GM19438 (cell line): ENCODE measurements around the gene UBE2U.

ENCODE experiments used
- ATAC-seq: cut with Tn5 transposase; IDR thresholded peaks from one replicate; pipeline ENCODE4 v1.9.1; 2021; ENCODE audit warnings: low read depth; ENCODE audit not compliant: unreplicated experiment

UBE2U gene

GRCh38 chr1:64282351-64282750, 78.9 kb downstream of the UBE2U start:
- no peak for ATAC-seq

- ATAC-seq = no peak
Measured at GRCh38 chr1:64287071-64287470, 83.6 kb downstream of the UBE2U start.

GRCh38 chr1:64290420-64290819, 87.0 kb downstream of the UBE2U start:
- ATAC-seq = no peak

- no peak for ATAC-seq
Measured at GRCh38 chr1:64291931-64292330, 88.5 kb downstream of the UBE2U start.

GRCh38 chr1:64292399-64292798, 89.0 kb downstream of the UBE2U start:
- ATAC-seq = no peak

- ATAC-seq = no peak
Measured at GRCh38 chr1:64293820-64294219, 90.4 kb downstream of the UBE2U start.

GRCh38 chr1:64295136-64295535, 91.7 kb downstream of the UBE2U start:
- ATAC-seq = no peak

- ATAC-seq = no peak
Measured at GRCh38 chr1:64295561-64295960, 92.1 kb downstream of the UBE2U start.

- ATAC-seq = no peak
Measured at GRCh38 chr1:64296459-64296858, 93.0 kb downstream of the UBE2U start.

GRCh38 chr1:64302194-64302593, 98.8 kb downstream of the UBE2U start:
- no peak for ATAC-seq

- no peak for ATAC-seq
Measured at GRCh38 chr1:64302971-64303370, 99.5 kb downstream of the UBE2U start.

GRCh38 chr1:64304823-64305222, 101.4 kb downstream of the UBE2U start:
- no peak for ATAC-seq

- no peak for ATAC-seq
Measured at GRCh38 chr1:64308866-64309265, 105.4 kb downstream of the UBE2U start.

- ATAC-seq = no peak
Measured at GRCh38 chr1:64309431-64309831, 106.0 kb downstream of the UBE2U start.

- no peak for ATAC-seq
Measured at GRCh38 chr1:64310760-64311159, 107.3 kb downstream of the UBE2U start.

GRCh38 chr1:64312431-64312830, 109.0 kb downstream of the UBE2U start:
- ATAC-seq = no peak

GRCh38 chr1:64315402-64315801, 112.0 kb downstream of the UBE2U start:
- ATAC-seq = no peak
